GM18909 (cell line): ENCODE measurements around the gene NEURL1B.
"Not testable (repeated sequence)": the region's sequence is repeated elsewhere in the genome, so short reads cannot be mapped to it uniquely, and the experiment has no call there.

Experiments
- ATAC-seq: cut with Tn5 transposase; IDR thresholded peaks from one replicate; pipeline ENCODE4 v1.9.1; 2021; ENCODE audit warnings: mild to moderate bottlenecking; ENCODE audit not compliant: unreplicated experiment, poor library complexity

The NEURL1B gene

GRCh38 chr5:172647352-172648012, 6.4 kb downstream of the NEURL1B start:
- no peak for ATAC-seq

GRCh38 chr5:172648013-172648381, 6.9 kb downstream of the NEURL1B start:
- no peak for ATAC-seq

GRCh38 chr5:172648755-172649154, 7.7 kb downstream of the NEURL1B start:
- no peak for ATAC-seq

- ATAC-seq, result not testable (repeated sequence)
Measured at GRCh38 chr5:172656496-172656895, 15.4 kb downstream of the NEURL1B start.

- ATAC-seq, result not testable (repeated sequence)
Measured at GRCh38 chr5:172657524-172658233, 16.6 kb downstream of the NEURL1B start.

GRCh38 chr5:172658391-172658790, 17.3 kb downstream of the NEURL1B start:
- ATAC-seq, result no peak

- ATAC-seq, result no peak
Measured at GRCh38 chr5:172658961-172659501, 18.0 kb downstream of the NEURL1B start.

GRCh38 chr5:172659570-172659908, 18.5 kb downstream of the NEURL1B start:
- ATAC-seq, result no peak

GRCh38 chr5:172659909-172660628, 19.0 kb downstream of the NEURL1B start:
- ATAC-seq, result no peak

- ATAC-seq, result no peak
Measured at GRCh38 chr5:172660974-172661373, 19.9 kb downstream of the NEURL1B start.

- no peak for ATAC-seq
Measured at GRCh38 chr5:172661526-172661925, 20.5 kb downstream of the NEURL1B start.

GRCh38 chr5:172662596-172662995, 21.5 kb downstream of the NEURL1B start:
- no peak for ATAC-seq

- no peak for ATAC-seq
Measured at GRCh38 chr5:172664018-172664417, 23.0 kb downstream of the NEURL1B start.

GRCh38 chr5:172664681-172665541, 23.8 kb downstream of the NEURL1B start:
- ATAC-seq, result no peak

- no peak for ATAC-seq
Measured at GRCh38 chr5:172666251-172666650, 25.2 kb downstream of the NEURL1B start.

GRCh38 chr5:172667786-172668593, 26.9 kb downstream of the NEURL1B start:
- ATAC-seq, result no peak

- no peak for ATAC-seq
Measured at GRCh38 chr5:172668594-172669071, 27.6 kb downstream of the NEURL1B start.

GRCh38 chr5:172669386-172670004, 28.4 kb downstream of the NEURL1B start:
- ATAC-seq, result no peak

- ATAC-seq, result no peak
Measured at GRCh38 chr5:172670005-172670402, 28.9 kb downstream of the NEURL1B start.
